ENCODE data around the gene TSHZ2. TPM values are rescaled to one million over a fixed set of nuclear protein-coding genes. Genes with fewer than 3 reads are reported as not detected.

TSHZ2 gene
- total RNA-seq, 1 experiment from 2014 or later = 0.20 TPM

- Mint-ChIP-seq H3K27me3 (ENCODE audit: low read depth) (no peaks in the 10 kb centered on the region), H3K27ac (no peak overlapping the region), H3K4me3 (no peak overlapping the region), H3K9me3 (no peaks in the 10 kb centered on the region), H3K36me3 (no peaks in the 10 kb centered on the region), H3K4me1 (peaks cover 37% of the 10 kb centered on the region)
- ATAC-seq (peak; percentile 71), DNase-seq (ENCODE audit: low spot score) (no peak)
- POLR2A ChIA-PET = no interaction called here
- TF ChIP-seq ZNF263 (CRISPR knock-in tag; IDR thresholded peaks at IDR 0.05; ENCODE audit: low read depth) (no peak), GRHL2 (CRISPR knock-in tag; IDR thresholded peaks at IDR 0.05; ENCODE audit: insufficient replicate concordance, severe bottlenecking) (no peak), PRDM15 (CRISPR knock-in tag; IDR thresholded peaks at IDR 0.05) (peak; percentile 52; the same call in 1 of the 2 replicates), ZNF671 (CRISPR knock-in tag; IDR thresholded peaks at IDR 0.05) (no peak), NR2C2 (CRISPR knock-in tag; IDR thresholded peaks at IDR 0.05) (no peak)
- TF ChIP-seq, protein P1, sequence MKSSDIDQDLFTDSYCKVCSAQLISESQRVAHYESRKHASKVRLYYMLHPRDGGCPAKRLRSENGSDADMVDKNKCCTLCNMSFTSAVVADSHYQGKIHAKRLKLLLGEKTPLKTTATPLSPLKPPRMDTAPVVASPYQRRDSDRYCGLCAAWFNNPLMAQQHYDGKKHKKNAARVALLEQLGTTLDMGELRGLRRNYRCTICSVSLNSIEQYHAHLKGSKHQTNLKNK (CRISPR knock-in tag; IDR thresholded peaks at IDR 0.05) = no peak
- CTCF ChIA-PET = interaction anchor here (1.3 to 1.7 kb wide), 2 partner anchors 11 to 91 kb away, joined by 3 to 5 read pairs; no protein-coding TSS in a partner anchor
Measured at GRCh38 chr20:53126185-53126584, 154.0 kb downstream of the TSHZ2 start.

GRCh38 chr20:53127027-53127426, 154.9 kb downstream of the TSHZ2 start:
- ATAC-seq (no peak), DNase-seq (ENCODE audit: low spot score) (no peak)
- Mint-ChIP-seq H3K4me3 (no peak overlapping the region), H3K36me3 (no peaks in the 10 kb centered on the region), H3K27me3 (ENCODE audit: low read depth) (no peaks in the 10 kb centered on the region), H3K27ac (no peak overlapping the region), H3K9me3 (no peaks in the 10 kb centered on the region), H3K4me1 (peaks cover 45% of the 10 kb centered on the region)
- CTCF ChIA-PET = interaction anchor here (1.7 kb wide), 1 partner anchor 11 kb away, joined by 5 read pairs; no protein-coding TSS in a partner anchor
- POLR2A ChIA-PET = no interaction called here
- TF ChIP-seq ATF1 (CRISPR knock-in tag; IDR thresholded peaks at IDR 0.05) (no peak), CREM (CRISPR knock-in tag; IDR thresholded peaks at IDR 0.05) (no peak), E2F5 (CRISPR knock-in tag; IDR thresholded peaks at IDR 0.05) (no peak), IRF2 (CRISPR knock-in tag; IDR thresholded peaks at IDR 0.05; ENCODE audit: borderline replicate concordance, low read depth) (no peak)
- TF ChIP-seq, protein P2, sequence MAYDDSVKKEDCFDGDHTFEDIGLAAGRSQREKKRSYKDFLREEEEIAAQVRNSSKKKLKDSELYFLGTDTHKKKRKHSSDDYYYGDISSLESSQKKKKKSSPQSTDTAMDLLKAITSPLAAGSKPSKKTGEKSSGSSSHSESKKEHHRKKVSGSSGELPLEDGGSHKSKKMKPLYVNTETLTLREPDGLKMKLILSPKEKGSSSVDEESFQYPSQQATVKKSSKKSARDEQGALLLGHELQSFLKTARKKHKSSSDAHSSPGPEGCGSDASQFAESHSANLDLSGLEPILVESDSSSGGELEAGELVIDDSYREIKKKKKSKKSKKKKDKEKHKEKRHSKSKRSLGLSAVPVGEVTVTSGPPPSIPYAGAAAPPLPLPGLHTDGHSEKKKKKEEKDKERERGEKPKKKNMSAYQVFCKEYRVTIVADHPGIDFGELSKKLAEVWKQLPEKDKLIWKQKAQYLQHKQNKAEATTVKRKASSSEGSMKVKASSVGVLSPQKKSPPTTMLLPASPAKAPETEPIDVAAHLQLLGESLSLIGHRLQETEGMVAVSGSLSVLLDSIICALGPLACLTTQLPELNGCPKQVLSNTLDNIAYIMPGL (CRISPR knock-in tag; IDR thresholded peaks at IDR 0.05) = no peak
- TF ChIP-seq, protein P3, sequence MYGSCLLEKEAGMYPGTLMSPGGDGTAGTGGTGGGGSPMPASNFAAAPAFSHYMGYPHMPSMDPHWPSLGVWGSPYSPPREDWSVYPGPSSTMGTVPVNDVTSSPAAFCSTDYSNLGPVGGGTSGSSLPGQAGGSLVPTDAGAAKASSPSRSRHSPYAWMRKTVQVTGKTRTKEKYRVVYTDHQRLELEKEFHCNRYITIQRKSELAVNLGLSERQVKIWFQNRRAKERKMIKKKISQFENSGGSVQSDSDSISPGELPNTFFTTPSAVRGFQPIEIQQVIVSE (CRISPR knock-in tag; IDR thresholded peaks at IDR 0.05; ENCODE audit: borderline replicate concordance) = no peak

GRCh38 chr20:53128004-53128403, 155.8 kb downstream of the TSHZ2 start:
- Mint-ChIP-seq H3K9me3 (no peaks in the 10 kb centered on the region), H3K27me3 (ENCODE audit: low read depth) (no peaks in the 10 kb centered on the region), H3K4me1 (peaks cover 55% of the 10 kb centered on the region), H3K27ac (no peak overlapping the region), H3K4me3 (no peak overlapping the region), H3K36me3 (no peaks in the 10 kb centered on the region)
- ChIA-PET CTCF (no interaction called here), POLR2A (no interaction called here)
- no peak for DNase-seq (ENCODE audit: low spot score)
- TF ChIP-seq ETV6 (CRISPR knock-in tag; IDR thresholded peaks at IDR 0.05) = no peak
- no peak for TF ChIP-seq ZNF396 (CRISPR knock-in tag; IDR thresholded peaks at IDR 0.05; ENCODE audit: borderline replicate concordance)
- TF ChIP-seq, protein P4, sequence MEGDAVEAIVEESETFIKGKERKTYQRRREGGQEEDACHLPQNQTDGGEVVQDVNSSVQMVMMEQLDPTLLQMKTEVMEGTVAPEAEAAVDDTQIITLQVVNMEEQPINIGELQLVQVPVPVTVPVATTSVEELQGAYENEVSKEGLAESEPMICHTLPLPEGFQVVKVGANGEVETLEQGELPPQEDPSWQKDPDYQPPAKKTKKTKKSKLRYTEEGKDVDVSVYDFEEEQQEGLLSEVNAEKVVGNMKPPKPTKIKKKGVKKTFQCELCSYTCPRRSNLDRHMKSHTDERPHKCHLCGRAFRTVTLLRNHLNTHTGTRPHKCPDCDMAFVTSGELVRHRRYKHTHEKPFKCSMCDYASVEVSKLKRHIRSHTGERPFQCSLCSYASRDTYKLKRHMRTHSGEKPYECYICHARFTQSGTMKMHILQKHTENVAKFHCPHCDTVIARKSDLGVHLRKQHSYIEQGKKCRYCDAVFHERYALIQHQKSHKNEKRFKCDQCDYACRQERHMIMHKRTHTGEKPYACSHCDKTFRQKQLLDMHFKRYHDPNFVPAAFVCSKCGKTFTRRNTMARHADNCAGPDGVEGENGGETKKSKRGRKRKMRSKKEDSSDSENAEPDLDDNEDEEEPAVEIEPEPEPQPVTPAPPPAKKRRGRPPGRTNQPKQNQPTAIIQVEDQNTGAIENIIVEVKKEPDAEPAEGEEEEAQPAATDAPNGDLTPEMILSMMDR (IDR thresholded peaks at IDR 0.05) = no peak
- TF ChIP-seq, protein P2 (CRISPR knock-in tag; IDR thresholded peaks at IDR 0.05) = no peak
- no peak for TF ChIP-seq HMGA2 (CRISPR knock-in tag; IDR thresholded peaks at IDR 0.05)
- TF ChIP-seq NFATC4 (CRISPR knock-in tag; IDR thresholded peaks at IDR 0.05) = no peak
- no peak for ATAC-seq

Measured in WTC11 (cell line).